WERI-Rb-1 (cell line): ENCODE results near the gene RTN4R.

Experiments
- DNase-seq: peaks from one replicate; pipeline ENCODE4 v3.0.0-alpha.2; 2020
- H3K27ac ChIP-seq: fragments of 250-450 bp; sonication (Bioruptor Pico); 2 replicates; pipeline ENCODE4 v1.5.1; 2020; ENCODE audit warnings: mild to moderate bottlenecking, moderate library complexity
- H3K27me3 ChIP-seq: fragments of 250-450 bp; sonication (Bioruptor Pico); 2 replicates; pipeline ENCODE4 v1.5.1; 2021; ENCODE audit warnings: mild to moderate bottlenecking, low read depth, moderate library complexity; ENCODE audit not compliant: insufficient read depth, severe bottlenecking
- H3K36me3 ChIP-seq: fragments of 250-450 bp; sonication (Bioruptor Pico); 2 replicates; pipeline ENCODE4 v1.5.1; 2020; ENCODE audit warnings: mild to moderate bottlenecking, moderate library complexity
- H3K4me3 ChIP-seq: 2 replicates; pipeline ENCODE4 v1.5.1; 2011; ENCODE audit warnings: low read depth, mild to moderate bottlenecking, control low read depth, low read length
- H3K9me3 ChIP-seq: fragments of 250-450 bp; sonication (Bioruptor Pico); 2 replicates; pipeline ENCODE4 v1.5.1; 2021; ENCODE audit warnings: mild to moderate bottlenecking, moderate library complexity; ENCODE audit not compliant: severe bottlenecking
- CTCF ChIP-seq: IDR thresholded peaks from 2 replicates; pipeline ENCODE4 v1.5.1; 2011; ENCODE audit warnings: low read depth, mild to moderate bottlenecking, control low read depth, inconsistent platforms, low read length

The RTN4R gene

GRCh38 chr22:20256027-20256426 lies 12.1 kb downstream of the RTN4R start:
- no peak overlapping the region for H3K27ac ChIP-seq
- DNase-seq = no peak
- TF ChIP-seq CTCF = no peak
- H3K36me3 ChIP-seq = no peaks in the 10 kb centered on the region; the same call in 1 of the 2 replicates
- H3K4me3 ChIP-seq = no peak overlapping the region
- no peaks in the 10 kb centered on the region for H3K9me3 ChIP-seq
- H3K27me3 ChIP-seq = no peaks in the 10 kb centered on the region

- no peak for TF ChIP-seq CTCF
- Histone ChIP-seq H3K4me3 (no peak overlapping the region), H3K27ac (no peak overlapping the region), H3K27me3 (no peaks in the 10 kb centered on the region), H3K36me3 (no peaks in the 10 kb centered on the region; the same call in 1 of the 2 replicates), H3K9me3 (no peaks in the 10 kb centered on the region)
- DNase-seq = no peak
Observed at GRCh38 chr22:20254975-20255946, 12.9 kb downstream of the RTN4R start.

- Histone ChIP-seq H3K4me3 (no peak overlapping the region), H3K27ac (no peak overlapping the region), H3K9me3 (no peaks in the 10 kb centered on the region), H3K36me3 (no peaks in the 10 kb centered on the region; the same call in 1 of the 2 replicates), H3K27me3 (no peaks in the 10 kb centered on the region)
- TF ChIP-seq CTCF = no peak
- no peak for DNase-seq
Observed at GRCh38 chr22:20253161-20253560, 15.0 kb downstream of the RTN4R start.

- no peak for DNase-seq
- Histone ChIP-seq H3K36me3 (no peaks in the 10 kb centered on the region), H3K9me3 (no peaks in the 10 kb centered on the region), H3K27me3 (no peaks in the 10 kb centered on the region), H3K4me3 (no peak overlapping the region), H3K27ac (no peak overlapping the region)
- TF ChIP-seq CTCF = no peak
Observed at GRCh38 chr22:20251981-20252380, 16.1 kb downstream of the RTN4R start.

- H3K27me3 ChIP-seq = no peaks in the 10 kb centered on the region
- H3K36me3 ChIP-seq = 0 out of 2 replicates have a peak, but pooled peaks cover 3% of the 10 kb centered on the region
- H3K9me3 ChIP-seq = no peaks in the 10 kb centered on the region
- no peak for TF ChIP-seq CTCF
- no peak overlapping the region for H3K27ac ChIP-seq
- H3K4me3 ChIP-seq = no peak overlapping the region
- no peak for DNase-seq
Observed at GRCh38 chr22:20251491-20251890, 16.6 kb downstream of the RTN4R start.
